A549 (cell line): ENCODE results near the gene EPB41L4A. TPM values are rescaled to one million over a fixed set of nuclear protein-coding genes. Genes with fewer than 3 reads are reported as not detected.

Experiments
- ATAC-seq, 2 experiments: fragments of 200-7000 bp in 1 of 2; fragments of >200 bp in 1 of 2; cut with Nextera tagmentation in 1 of 2; cut with Tn5 transposase in 1 of 2; 3 replicates each; pipeline versions ENCODE4 v1.8.0 to v1.9.1; 2018 to 2020; ENCODE audit warnings: mild to moderate bottlenecking in 1 of 2, moderate library complexity in 1 of 2
- CTCF ChIA-PET: fragments of 300-600 bp; sonication (Branson Sonifier 250); formaldehyde crosslinking; extraction: SDS; loops from one replicate; lab custom pipeline; 2021; ENCODE audit warnings: antibody characterized with exemption, inconsistent platforms; lab: Yijun Ruan, JAX
- POLR2A ChIA-PET: fragments of 350-600 bp; formaldehyde crosslinking; extraction: SDS; loops from one replicate; lab custom pipeline; 2021; ENCODE audit warnings: antibody characterized with exemption, inconsistent platforms; lab: Yijun Ruan, JAX
- DNase-seq, 2 experiments: peaks; one replicate each; pipeline versions ENCODE4 v3.0.0 to v3.0.0-alpha.2; 2011 to 2016; ENCODE audit warnings: low read depth in 1 of 2, low spot score in 1 of 2
- FAIRE-seq: peaks from 2 replicates; lab custom pipeline; 2011; peaks lifted over from hg19 to GRCh38; lab: Jason Lieb, UNC
- H3K27ac ChIP-seq, 2 experiments: fragments of >200 bp; sonication (Bioruptor Twin); formaldehyde crosslinking; 3 replicates each; pipeline ENCODE4 v1.5.1; 2016 to 2017
- H3K4me1 ChIP-seq: fragments of >200 bp; sonication (Bioruptor Twin); formaldehyde crosslinking; 3 replicates; pipeline ENCODE4 v1.6.1; 2016
- H3K4me2 ChIP-seq: fragments of >200 bp; sonication (Bioruptor Twin); formaldehyde crosslinking; 3 replicates; pipeline ENCODE4 v1.6.1; 2016
- H3K4me3 ChIP-seq: fragments of >200 bp; sonication (Bioruptor Twin); formaldehyde crosslinking; 3 replicates; pipeline ENCODE4 v1.5.1; 2016
- H3K9me3 ChIP-seq: fragments of >200 bp; sonication (Bioruptor Twin); formaldehyde crosslinking; 3 replicates; pipeline ENCODE4 v1.6.1; 2016
- ATOH8 ChIP-seq: fragments of 250-450 bp; sonication (Bioruptor Pico); IDR thresholded peaks from 2 replicates; pipeline ENCODE4 v1.5.0; 2020; ENCODE audit warnings: low read depth, mild to moderate bottlenecking, moderate library complexity
- CBX8 ChIP-seq: fragments of 200-600 bp; sonication (generic); IDR thresholded peaks from 2 replicates; pipeline ENCODE4 v1.6.1; 2016
- CEBPB ChIP-seq, 2 experiments: fragments of >200 bp in 1 of 2; sonication (Bioruptor Twin) in 1 of 2; formaldehyde crosslinking in 1 of 2; IDR thresholded peaks; 2 replicates each; pipeline ENCODE4 v1.6.1; 2012 to 2016
- CHD2 ChIP-seq: fragments of 150-350 bp; IDR thresholded peaks from 2 replicates; pipeline ENCODE4 v1.6.1; 2014; ENCODE audit warnings: low read length; ENCODE audit not compliant: partially characterized antibody
- CHD4 ChIP-seq: fragments of 200-600 bp; sonication (generic); IDR thresholded peaks from 2 replicates; pipeline ENCODE4 v1.6.1; 2016; ENCODE audit warnings: antibody characterized with exemption, mild to moderate bottlenecking, borderline replicate concordance
- CTCF ChIP-seq: fragments of >200 bp; sonication (Bioruptor Twin); formaldehyde crosslinking; IDR thresholded peaks from 3 replicates; pipeline ENCODE4 v1.5.1; 2016
- ELK1 ChIP-seq: fragments of 150-350 bp; IDR thresholded peaks from 2 replicates; pipeline ENCODE4 v1.6.1; 2014; ENCODE audit warnings: low read depth, mild to moderate bottlenecking, low read length
- EP300 ChIP-seq, 2 experiments: fragments of >200 bp; sonication (Bioruptor Twin); formaldehyde crosslinking; IDR thresholded peaks; 2 replicates in 1 of 2; 3 replicates in 1 of 2; pipeline ENCODE4 v1.6.1; 2016 to 2017
- ESRRA ChIP-seq: fragments of 150-350 bp; IDR thresholded peaks from 2 replicates; pipeline ENCODE4 v1.6.1; 2014; ENCODE audit warnings: mild to moderate bottlenecking, low read length, borderline replicate concordance
- FOSL2 ChIP-seq, 2 experiments: fragments of 450-650 bp in 1 of 2; fragments of >200 bp in 1 of 2; sonication (Bioruptor Twin) in 1 of 2; formaldehyde crosslinking; IDR thresholded peaks; 2 replicates each; pipeline versions ENCODE4 v1.5.0 to v1.6.1; 2016 to 2020; ENCODE audit warnings: mild to moderate bottlenecking in 1 of 2, moderate library complexity in 1 of 2
- GATA3 ChIP-seq: IDR thresholded peaks from 2 replicates; pipeline ENCODE4 v1.6.1; 2012; ENCODE audit warnings: borderline replicate concordance
- HEYL ChIP-seq: fragments of 250-450 bp; sonication (Bioruptor Pico); IDR thresholded peaks from 2 replicates; pipeline ENCODE4 v1.8.0; 2021; ENCODE audit warnings: mild to moderate bottlenecking, moderate library complexity
- HOXA7 ChIP-seq: fragments of 250-450 bp; sonication (Bioruptor Pico); IDR thresholded peaks from 2 replicates; pipeline ENCODE4 v1.5.0; 2020; ENCODE audit warnings: mild to moderate bottlenecking, moderate library complexity
- JUNB ChIP-seq: fragments of >200 bp; sonication (Bioruptor Twin); formaldehyde crosslinking; IDR thresholded peaks from 2 replicates; pipeline ENCODE4 v1.6.1; 2016
- MAFK ChIP-seq: fragments of 450-650 bp; IDR thresholded peaks from 2 replicates; pipeline ENCODE4 v1.6.1; 2014; ENCODE audit not compliant: partially characterized antibody
- MAX ChIP-seq: IDR thresholded peaks from 2 replicates; pipeline ENCODE4 v1.6.1; 2012
- MYC ChIP-seq: IDR thresholded peaks from 2 replicates; pipeline ENCODE4 v1.6.1; 2012; ENCODE audit warnings: mild to moderate bottlenecking, inconsistent platforms, low read length, improper control_type of control experiment, borderline replicate concordance
- NFE2L2 ChIP-seq: fragments of 150-350 bp; conservative IDR thresholded peaks from 2 replicates; pipeline ENCODE4 v1.6.1; 2014; ENCODE audit warnings: low read length
- NPAS2 ChIP-seq: fragments of 250-450 bp; sonication (Bioruptor Pico); IDR thresholded peaks from 2 replicates; pipeline ENCODE4 v1.8.0; 2022; ENCODE audit warnings: mild to moderate bottlenecking, moderate library complexity, borderline replicate concordance
- PHF8 ChIP-seq: fragments of 200-600 bp; sonication (generic); IDR thresholded peaks from 2 replicates; pipeline ENCODE4 v1.6.1; 2016; ENCODE audit warnings: low read depth, mild to moderate bottlenecking, antibody characterized with exemption, moderate library complexity, borderline replicate concordance
- POLR2A ChIP-seq: IDR thresholded peaks from 2 replicates; pipeline ENCODE4 v1.6.1; 2012; ENCODE audit warnings: mild to moderate bottlenecking, low read length
- POLR2AphosphoS2 ChIP-seq: conservative IDR thresholded peaks from 2 replicates; pipeline ENCODE4 v1.6.1; 2012; ENCODE audit warnings: low read length, improper control_type of control experiment, inconsistent platforms
- RARB ChIP-seq: fragments of 250-450 bp; sonication (Bioruptor Pico); IDR thresholded peaks from 2 replicates; pipeline ENCODE4 v1.8.0; 2021; ENCODE audit warnings: mild to moderate bottlenecking, moderate library complexity
- REST ChIP-seq: fragments of 200-600 bp; sonication (generic); IDR thresholded peaks from 2 replicates; pipeline ENCODE4 v1.6.1; 2016; ENCODE audit warnings: antibody characterized with exemption, mild to moderate bottlenecking, moderate library complexity
- SMC3 ChIP-seq: fragments of >200 bp; sonication (Bioruptor Twin); formaldehyde crosslinking; IDR thresholded peaks from 3 replicates; pipeline ENCODE4 v1.6.1; 2018; ENCODE audit warnings: inconsistent platforms
- TFCP2L1 ChIP-seq: fragments of 250-450 bp; sonication (Bioruptor Pico); IDR thresholded peaks from 2 replicates; pipeline ENCODE4 v1.5.0; 2021; ENCODE audit warnings: mild to moderate bottlenecking
- TP53 ChIP-seq: fragments of 250-450 bp; sonication (Bioruptor Pico); IDR thresholded peaks from 2 replicates; pipeline ENCODE4 v1.5.0; 2021; ENCODE audit warnings: mild to moderate bottlenecking, moderate library complexity
- ZC3H11A ChIP-seq: fragments of 450-650 bp; IDR thresholded peaks from 2 replicates; pipeline ENCODE4 v1.6.1; 2014; ENCODE audit warnings: antibody characterized with exemption, mild to moderate bottlenecking
- ZFP36 ChIP-seq: fragments of 450-650 bp; IDR thresholded peaks from 2 replicates; pipeline ENCODE4 v1.6.1; 2014; ENCODE audit warnings: borderline replicate concordance; ENCODE audit not compliant: partially characterized antibody
- WGBS: methylation state at CpG from one replicate; pipeline ENCODE4 v1.1.6; 2017; ENCODE audit errors: missing lambda C conversion rate; 5-methylcytosine and 5-hydroxymethylcytosine counted together
- polyA plus RNA-seq, 4 experiments: library from polyadenylated mRNA; depleted of rRNA in 3 of 4; stranded (reverse); fragments of >200 nt; fragmentation: RNase III in 1 of 4; extraction: RNeasy Plus Mini Kit Qiagen cat#74134 plus additional on column Dnase treatment in 1 of 4; gene quantifications; 2 replicates in 3 of 4; 3 replicates in 1 of 4; pipeline ENCODE4 v1.2.3, GENCODE V29; 2011 to 2017
- TF ChIP-seq, protein P1 (sequence below): IDR thresholded peaks from 2 replicates; pipeline ENCODE4 v1.6.1; 2012; ENCODE audit warnings: low read depth, borderline replicate concordance
- TF ChIP-seq, protein P2 (sequence below): IDR thresholded peaks from 2 replicates; pipeline ENCODE4 v1.6.1; 2012

The EPB41L4A gene
- polyA plus RNA-seq, 2 of the 4 experiments (the other 2 are of a cell fraction): 1.3 to 4.4 TPM

- TF ChIP-seq, protein P1, sequence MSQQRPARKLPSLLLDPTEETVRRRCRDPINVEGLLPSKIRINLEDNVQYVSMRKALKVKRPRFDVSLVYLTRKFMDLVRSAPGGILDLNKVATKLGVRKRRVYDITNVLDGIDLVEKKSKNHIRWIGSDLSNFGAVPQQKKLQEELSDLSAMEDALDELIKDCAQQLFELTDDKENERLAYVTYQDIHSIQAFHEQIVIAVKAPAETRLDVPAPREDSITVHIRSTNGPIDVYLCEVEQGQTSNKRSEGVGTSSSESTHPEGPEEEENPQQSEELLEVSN: 0 out of 2 replicates have a peak, but pooled peaks have one; percentile 55
- TF ChIP-seq RARB (CRISPR knock-in tag): no peak
- TF ChIP-seq MAFK: no peak
- no peak for TF ChIP-seq JUNB
- TF ChIP-seq CBX8: no peak
- no peak for TF ChIP-seq CHD4
- TF ChIP-seq HOXA7: no peak
- TF ChIP-seq ZC3H11A: no peak
- TF ChIP-seq NPAS2 (CRISPR knock-in tag): no peak
- TF ChIP-seq CEBPB (IDR thresholded peaks at IDR 0.05): no peak
- TF ChIP-seq, protein P2, sequence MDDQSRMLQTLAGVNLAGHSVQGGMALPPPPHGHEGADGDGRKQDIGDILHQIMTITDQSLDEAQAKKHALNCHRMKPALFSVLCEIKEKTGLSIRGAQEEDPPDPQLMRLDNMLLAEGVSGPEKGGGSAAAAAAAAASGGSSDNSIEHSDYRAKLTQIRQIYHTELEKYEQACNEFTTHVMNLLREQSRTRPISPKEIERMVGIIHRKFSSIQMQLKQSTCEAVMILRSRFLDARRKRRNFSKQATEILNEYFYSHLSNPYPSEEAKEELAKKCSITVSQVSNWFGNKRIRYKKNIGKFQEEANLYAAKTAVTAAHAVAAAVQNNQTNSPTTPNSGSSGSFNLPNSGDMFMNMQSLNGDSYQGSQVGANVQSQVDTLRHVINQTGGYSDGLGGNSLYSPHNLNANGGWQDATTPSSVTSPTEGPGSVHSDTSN: no peak; the same call in 1 of the 2 replicates
- peak; percentile 95 for TF ChIP-seq POLR2A
- TF ChIP-seq TFCP2L1 (CRISPR knock-in tag): no peak; the same call in 1 of the 2 replicates
- peak; percentile 63 for TF ChIP-seq SMC3
- TF ChIP-seq CHD2: peak; percentile 39
- peak; percentile 53; the same call in 1 of the 2 replicates for TF ChIP-seq TP53 (CRISPR knock-in tag)
- TF ChIP-seq ATOH8 (CRISPR knock-in tag): no peak
- TF ChIP-seq PHF8: peak; percentile 98
- no peak for TF ChIP-seq ESRRA
- no peak for TF ChIP-seq POLR2AphosphoS2
- no peak for TF ChIP-seq REST
- TF ChIP-seq MAX: peak; percentile 97
- no peak for TF ChIP-seq NFE2L2
- TF ChIP-seq EP300 (IDR thresholded peaks at IDR 0.05): no peak
These were observed 258.3 kb downstream of the EPB41L4A start (continued) for GRCh38 chr5:112160652-112161391.

GRCh38 chr5:112159435-112159834 is 259.6 kb downstream of the EPB41L4A start:
- no peak for FAIRE-seq
- ChIA-PET POLR2A (no interaction called here), CTCF (interaction anchor here (0.6 to 3.3 kb wide), 3 partner anchors 13 to 425 kb away, joined by 3 to 30 read pairs (median 9); no protein-coding TSS in a partner anchor)
- TF ChIP-seq CHD4 (no peak), POLR2AphosphoS2 (no peak), FOSL2 (IDR thresholded peaks at IDR 0.05) (no peak), FOSL2 (CRISPR knock-in tag; IDR thresholded peaks at IDR 0.05) (no peak), ZFP36 (no peak), GATA3 (no peak), RARB (CRISPR knock-in tag) (no peak), MYC (no peak), CTCF (no peak), ELK1 (no peak), HEYL (CRISPR knock-in tag) (no peak)

More at GRCh38 chr5:112159435-112159834, 259.6 kb downstream of the EPB41L4A start:
- H3K4me3 ChIP-seq: no peak overlapping the region
- H3K4me1 ChIP-seq: peaks cover 15% of the 10 kb centered on the region
- no peaks in the 10 kb centered on the region for H3K9me3 ChIP-seq
- no peak overlapping the region for H3K4me2 ChIP-seq
- WGBS: 52% methylated on average over 5 of the region's 5 CpGs
- DNase-seq (no peak), ATAC-seq (no peak)
- no peak overlapping the region for H3K27ac ChIP-seq
